CD14-positive monocyte (primary cell): ENCODE results near the gene PIGZ. TPM values are rescaled to one million over a fixed set of nuclear protein-coding genes. Genes with fewer than 3 reads are reported as not detected.

Source experiments
- DNase-seq, 3 donors: peaks; one replicate each; pipeline ENCODE4 v3.0.0-alpha.2; 2011 to 2022
- H2AFZ ChIP-seq: 2 replicates; pipeline ENCODE4 v1.6.0; 2012; ENCODE audit warnings: mild to moderate bottlenecking, low read depth, low read length, inconsistent platforms; ENCODE audit not compliant: insufficient read depth, poor library complexity, severe bottlenecking
- H3K27ac ChIP-seq, 2 donors: 1 replicate in 1 of 2; 2 replicates in 1 of 2; pipeline ENCODE4 v1.5.1; 2012 to 2013; ENCODE audit warnings: low read length in 2 of 2, control low read depth in 1 of 2, inconsistent platforms in 1 of 2, low read depth in 1 of 2, mild to moderate bottlenecking in 1 of 2
- H3K27me3 ChIP-seq, 2 donors: one replicate each; pipeline versions ENCODE4 v1.6.0 to v1.6.1; 2011 to 2013; ENCODE audit warnings: low read length in 2 of 2; ENCODE audit not compliant: control insufficient read depth in 2 of 2, insufficient read depth in 2 of 2
- H3K36me3 ChIP-seq, 2 donors: replicated peaks in 1 of 2; 1 replicate in 1 of 2; 2 replicates in 1 of 2; pipeline versions ENCODE4 v1.5.1 to v1.6.1; 2012 to 2013; ENCODE audit warnings: low read length in 2 of 2, control low read depth in 1 of 2, inconsistent platforms in 1 of 2, mild to moderate bottlenecking in 1 of 2; ENCODE audit not compliant: insufficient read depth in 2 of 2, control insufficient read depth in 1 of 2
- H3K4me1 ChIP-seq, 2 donors: 1 replicate in 1 of 2; 2 replicates in 1 of 2; pipeline versions ENCODE4 v1.5.1 to v1.6.1; 2012 to 2013; ENCODE audit warnings: low read length in 2 of 2, control low read depth in 1 of 2, inconsistent platforms in 1 of 2, mild to moderate bottlenecking in 1 of 2, moderate library complexity in 1 of 2; ENCODE audit not compliant: insufficient read depth in 2 of 2, control insufficient read depth in 1 of 2
- H3K4me2 ChIP-seq: replicated peaks from 2 replicates; pipeline ENCODE3; 2012; ENCODE audit warnings: low read length, moderate library complexity, mild to moderate bottlenecking; ENCODE audit not compliant: poor library complexity, severe bottlenecking; ENCODE audit errors: extremely low read depth
- H3K4me3 ChIP-seq, 3 experiments: fragments of 200-600 bp in 1 of 3; sonication (generic) in 1 of 3; replicated peaks in 1 of 3; 1 replicate in 2 of 3; 2 replicates in 1 of 3; pipeline ENCODE4 v1.5.1; 2011 to 2013; ENCODE audit warnings: low read length in 3 of 3, mild to moderate bottlenecking in 3 of 3, control low read depth in 2 of 3, low read depth in 2 of 3, inconsistent platforms in 1 of 3, moderate library complexity in 1 of 3
- H3K79me2 ChIP-seq: 2 replicates; pipeline ENCODE4 v1.6.0; 2012; ENCODE audit warnings: mild to moderate bottlenecking, control low read depth, inconsistent platforms, low read length, moderate library complexity; ENCODE audit not compliant: insufficient read depth
- H3K9ac ChIP-seq: 2 replicates; pipeline ENCODE4 v1.6.0; 2017; ENCODE audit warnings: low read length, mild to moderate bottlenecking; ENCODE audit not compliant: insufficient read depth, poor library complexity, severe bottlenecking
- H3K9me3 ChIP-seq, 2 donors: replicated peaks in 1 of 2; 1 replicate in 1 of 2; 2 replicates in 1 of 2; pipeline versions ENCODE4 v1.5.1 to v1.6.1; 2012 to 2013; ENCODE audit warnings: low read length in 2 of 2, control low read depth in 1 of 2; ENCODE audit not compliant: control insufficient read depth in 1 of 2, insufficient read depth in 1 of 2
- H4K20me1 ChIP-seq: 2 replicates; pipeline ENCODE4 v1.6.0; 2012; ENCODE audit warnings: mild to moderate bottlenecking, low read length, control low read depth, moderate library complexity; ENCODE audit not compliant: insufficient read depth
- H3K27ac Mint-ChIP-seq, 7 donors: one replicate each; pipeline ENCODE4 v1.8.0; 2020; ENCODE audit warnings: mild to moderate bottlenecking in 7 of 7, mixed read lengths in 7 of 7, moderate library complexity in 6 of 7, inconsistent platforms in 2 of 7
- H3K27me3 Mint-ChIP-seq, 3 donors: one replicate each; pipeline ENCODE4 v1.8.0; 2021 to 2022; ENCODE audit warnings: low read depth in 3 of 3, mild to moderate bottlenecking in 3 of 3, mixed read lengths in 3 of 3, moderate library complexity in 3 of 3, inconsistent platforms in 1 of 3
- H3K36me3 Mint-ChIP-seq, 2 donors: one replicate each; pipeline ENCODE4 v1.8.0; 2020; ENCODE audit warnings: mixed read lengths in 2 of 2, inconsistent platforms in 1 of 2, mild to moderate bottlenecking in 1 of 2
- H3K4me1 Mint-ChIP-seq: one replicate; pipeline ENCODE4 v1.8.0; 2020; ENCODE audit warnings: mild to moderate bottlenecking, mixed read lengths
- H3K4me3 Mint-ChIP-seq, 2 donors: one replicate each; pipeline ENCODE4 v1.8.0; 2020; ENCODE audit warnings: mild to moderate bottlenecking in 2 of 2, mixed read lengths in 2 of 2, moderate library complexity in 1 of 2
- H3K9me3 Mint-ChIP-seq, 7 donors: one replicate each; pipeline ENCODE4 v1.8.0; 2020 to 2022; ENCODE audit warnings: mixed read lengths in 7 of 7, mild to moderate bottlenecking in 6 of 7, moderate library complexity in 6 of 7, inconsistent platforms in 2 of 7
- WGBS: methylation state at CpG from one replicate; pipeline ENCODE4 v1.1.5; 2013; ENCODE audit warnings: missing lambda C conversion rate; ENCODE audit not compliant: insufficient coverage; 5-methylcytosine and 5-hydroxymethylcytosine counted together
- intact Hi-C, 2 donors: fragments of 100-400 bp; cut with micrococcal nuclease; formaldehyde crosslinking; loops; one replicate each; pipeline versions ENCODE4 v1.15.0 to v1.15.1; 2023
- polyA plus RNA-seq, 3 donors: library from polyadenylated mRNA; depleted of rRNA in 1 of 3; unstranded in 2 of 3; stranded (reverse) in 1 of 3; fragments of 300-500 nt in 2 of 3; fragments of >200 nt in 1 of 3; fragmentation: Illumina TruSeq in 2 of 3; gene quantifications; 1 replicate in 2 of 3; 2 replicates in 1 of 3; pipeline ENCODE4 v1.2.3, GENCODE V29; 2012 to 2021
- TF ChIP-seq, protein P1 (sequence below): fragments of 200-600 bp; IDR thresholded peaks from one replicate; pipeline ENCODE4 v1.8.0; 2022; ENCODE audit warnings: antibody characterized with exemption, mild to moderate bottlenecking

The PIGZ gene
- polyA plus RNA-seq, 3 donors, result 1.6 to 3.8 (median 1.9) TPM

DNA sequence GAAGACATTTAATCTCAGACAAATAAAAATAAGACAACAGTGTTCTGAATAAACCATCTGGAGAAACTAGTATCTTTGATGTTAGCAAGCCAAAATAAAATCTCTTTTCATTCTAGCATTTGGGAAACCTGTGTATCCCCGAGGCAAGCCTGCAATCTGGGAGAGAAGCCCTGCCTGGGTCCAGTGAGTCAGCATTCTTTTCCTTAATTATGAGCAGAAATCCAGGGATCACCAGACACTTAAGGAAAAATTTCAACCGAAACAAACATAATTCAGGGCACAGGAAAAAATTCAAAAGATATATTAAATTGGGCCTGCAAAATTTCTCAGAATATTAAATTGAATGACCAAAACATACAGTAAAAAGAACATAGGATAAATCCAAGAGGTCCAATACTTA lies 30.5 kb downstream of the PIGZ start:
- Mint-ChIP-seq H3K4me1 (peaks cover 17% of the 10 kb centered on the region), H3K4me3 (no peak overlapping the region), H3K27me3 (peaks cover 0 to 1% (median 0%) of the 10 kb centered on the region in 3 donors), H3K27ac (peak overlapping the region in 2 of 7 donors; percentile 11 to 15), H3K36me3 (peaks cover 56 to 66% of the 10 kb centered on the region in 2 donors), H3K9me3 (peaks cover 0 to 1% (median 0%) of the 10 kb centered on the region in 7 donors)
- no peak overlapping the region for H3K9ac ChIP-seq
- no peak overlapping the region for H3K4me2 ChIP-seq
- H3K27ac ChIP-seq, result no peak overlapping the region
- intact Hi-C loops, result no loop called here
- 100% methylated on average over 1 of the region's 2 CpGs for WGBS
- H2AFZ ChIP-seq, result no peak overlapping the region
- H3K4me1 ChIP-seq, result peaks cover 13 to 17% of the 10 kb centered on the region in 2 donors
- H3K36me3 ChIP-seq, result peaks cover 58 to 67% of the 10 kb centered on the region in 2 donors
- peaks cover 18% of the 10 kb centered on the region for H4K20me1 ChIP-seq
- H3K4me3 ChIP-seq, result no peak overlapping the region
- no peaks in the 10 kb centered on the region for H3K9me3 ChIP-seq
- no peak for DNase-seq
- H3K79me2 ChIP-seq, result peaks cover 37% of the 10 kb centered on the region
- TF ChIP-seq, protein P1, sequence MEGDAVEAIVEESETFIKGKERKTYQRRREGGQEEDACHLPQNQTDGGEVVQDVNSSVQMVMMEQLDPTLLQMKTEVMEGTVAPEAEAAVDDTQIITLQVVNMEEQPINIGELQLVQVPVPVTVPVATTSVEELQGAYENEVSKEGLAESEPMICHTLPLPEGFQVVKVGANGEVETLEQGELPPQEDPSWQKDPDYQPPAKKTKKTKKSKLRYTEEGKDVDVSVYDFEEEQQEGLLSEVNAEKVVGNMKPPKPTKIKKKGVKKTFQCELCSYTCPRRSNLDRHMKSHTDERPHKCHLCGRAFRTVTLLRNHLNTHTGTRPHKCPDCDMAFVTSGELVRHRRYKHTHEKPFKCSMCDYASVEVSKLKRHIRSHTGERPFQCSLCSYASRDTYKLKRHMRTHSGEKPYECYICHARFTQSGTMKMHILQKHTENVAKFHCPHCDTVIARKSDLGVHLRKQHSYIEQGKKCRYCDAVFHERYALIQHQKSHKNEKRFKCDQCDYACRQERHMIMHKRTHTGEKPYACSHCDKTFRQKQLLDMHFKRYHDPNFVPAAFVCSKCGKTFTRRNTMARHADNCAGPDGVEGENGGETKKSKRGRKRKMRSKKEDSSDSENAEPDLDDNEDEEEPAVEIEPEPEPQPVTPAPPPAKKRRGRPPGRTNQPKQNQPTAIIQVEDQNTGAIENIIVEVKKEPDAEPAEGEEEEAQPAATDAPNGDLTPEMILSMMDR, result no peak
- no peaks in the 10 kb centered on the region for H3K27me3 ChIP-seq

DNA sequence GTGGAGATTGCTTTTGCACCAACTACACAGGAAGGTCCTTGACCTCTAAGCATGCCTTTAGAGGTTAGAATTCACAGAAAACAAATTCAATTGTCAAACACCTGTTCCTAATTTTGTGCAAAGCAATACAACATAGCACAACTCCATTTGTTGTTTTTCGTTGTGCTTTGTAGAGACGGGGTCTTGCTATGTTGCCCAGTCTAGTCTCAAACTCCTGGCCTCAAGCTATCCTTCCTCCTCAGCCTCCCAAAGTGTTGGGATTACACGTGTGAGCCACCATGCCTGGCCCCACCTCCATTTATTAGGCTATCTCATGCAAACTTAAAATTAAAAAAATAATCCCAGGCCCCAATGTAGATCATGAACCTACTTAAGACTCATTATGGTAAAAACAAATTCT lies 32.3 kb downstream of the PIGZ start:
- Mint-ChIP-seq H3K27ac (peak overlapping the region in 2 of 7 donors; percentile 5 to 54), H3K4me3 (no peak overlapping the region), H3K9me3 (peaks cover 0 to under 1% (median 0%) of the 10 kb centered on the region in 7 donors), H3K36me3 (peaks cover 68 to 83% of the 10 kb centered on the region in 2 donors), H3K4me1 (peaks cover 10% of the 10 kb centered on the region), H3K27me3 (peaks cover 0 to 1% (median 0%) of the 10 kb centered on the region in 3 donors)
- H3K9me3 ChIP-seq, result no peaks in the 10 kb centered on the region
- intact Hi-C loops, result no loop called here
- H2AFZ ChIP-seq, result no peak overlapping the region
- TF ChIP-seq, protein P1, result no peak
- no peak overlapping the region for H3K4me3 ChIP-seq
- DNase-seq, result no peak
- H3K4me1 ChIP-seq, result peaks cover 8 to 10% of the 10 kb centered on the region in 2 donors
- 100% methylated on average over 2 of the region's 3 CpGs for WGBS
- H3K36me3 ChIP-seq, result peaks cover 68 to 86% of the 10 kb centered on the region in 2 donors
- H4K20me1 ChIP-seq, result peaks cover 18% of the 10 kb centered on the region
- no peak overlapping the region for H3K27ac ChIP-seq
- H3K79me2 ChIP-seq, result peaks cover 26% of the 10 kb centered on the region
- no peak overlapping the region for H3K4me2 ChIP-seq
- H3K27me3 ChIP-seq, result no peaks in the 10 kb centered on the region
- H3K9ac ChIP-seq, result no peak overlapping the region
